GM13976 (cell line): ENCODE measurements around the gene PDGFRB.
A peak's percentile ranks its signal among the peaks of the same experiment; 100 is the strongest.

ENCODE experiments used
- DNase-seq: peaks from one replicate; pipeline ENCODE4 v3.0.0; 2012; ENCODE audit warnings: low spot score
- CTCF ChIP-seq: IDR thresholded peaks from 2 replicates; pipeline ENCODE4 v1.5.1; 2012; ENCODE audit warnings: borderline replicate concordance, mild to moderate bottlenecking; ENCODE audit not compliant: insufficient read depth; ENCODE audit errors: extremely low read depth, missing control alignments, control extremely low read depth
- in situ Hi-C: fragments of 300-500 bp; cut with MboI; formaldehyde crosslinking; loops from one replicate; pipeline ENCODE4 v1.12.0; 2022; ENCODE audit warnings: low sequenced_read_pairs, mixed read lengths, inconsistent platforms; ENCODE audit not compliant: unreplicated experiment

PDGFRB gene

DNA sequence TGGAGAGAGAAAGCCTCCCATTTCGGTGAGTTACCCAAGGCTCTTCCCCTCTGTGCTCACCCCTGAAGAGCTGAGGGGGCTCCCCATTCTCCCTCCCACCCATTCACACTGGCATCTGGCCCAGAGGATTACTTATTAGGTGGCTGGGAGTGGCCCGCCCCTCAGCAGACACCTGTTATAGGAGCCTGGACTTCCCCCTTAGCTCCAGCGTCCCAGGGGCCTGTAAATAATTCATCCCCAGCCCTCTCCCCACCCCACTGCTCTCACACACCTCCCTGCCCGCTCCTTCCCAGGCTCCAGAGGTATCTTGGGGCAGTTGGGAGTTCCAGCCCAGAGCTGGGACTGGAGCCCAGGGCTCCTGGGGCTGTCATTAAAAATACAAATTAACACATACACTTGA, 22.6 kb upstream of the PDGFRB start:
- no peak for TF ChIP-seq CTCF
- in situ Hi-C loops: no loop called here
- DNase-seq: no peak

- DNase-seq: no peak
- in situ Hi-C loops: no loop called here
- no peak for TF ChIP-seq CTCF
Observed at GRCh38 chr5:150177721-150178120, 22.1 kb upstream of the PDGFRB start.

GRCh38 chr5:150176745-150177477, 21.3 kb upstream of the PDGFRB start:
- no peak for TF ChIP-seq CTCF
- DNase-seq: no peak
- in situ Hi-C loops: no loop called here

DNA sequence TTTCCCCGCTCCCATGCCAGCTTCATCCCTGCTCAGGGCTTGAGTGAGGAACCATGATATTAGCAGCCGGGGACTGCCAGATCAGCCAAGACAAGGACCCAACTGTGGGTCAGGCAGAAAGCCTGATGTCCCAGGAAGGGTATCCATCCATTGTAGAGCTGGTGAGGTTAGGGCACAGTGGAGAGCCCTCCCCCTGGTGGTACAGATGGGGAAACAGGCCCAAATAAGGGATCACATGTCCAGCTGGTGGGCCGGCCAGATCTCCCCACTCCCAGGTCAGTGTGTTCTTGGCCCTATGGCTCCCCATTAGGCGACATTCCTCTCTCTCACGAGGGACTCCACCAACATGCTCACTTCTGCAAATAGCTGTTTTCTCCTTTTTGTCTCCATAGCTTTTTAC, 19.9 kb upstream of the PDGFRB start:
- no peak for TF ChIP-seq CTCF
- in situ Hi-C loops: no loop called here
- DNase-seq: peak; percentile 68

DNA sequence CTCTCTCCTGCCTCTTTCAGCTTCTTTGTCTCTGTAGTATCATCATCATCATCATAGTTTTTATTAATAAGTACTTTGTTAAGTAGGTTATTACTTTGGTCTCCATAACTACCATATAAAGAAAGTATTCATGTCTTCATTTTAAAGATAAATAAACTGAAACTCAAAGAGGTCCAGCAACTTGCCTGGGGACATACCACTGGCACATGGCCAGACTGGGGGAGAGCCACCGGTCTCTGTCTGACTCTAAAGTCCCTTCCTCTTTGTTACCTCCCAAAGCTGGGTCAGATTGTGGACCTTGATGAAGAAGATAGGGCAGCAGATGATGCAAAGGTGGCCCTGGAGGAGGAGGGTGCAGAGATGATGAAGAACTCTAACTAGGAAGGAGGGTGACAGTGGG, 19.4 kb upstream of the PDGFRB start:
- in situ Hi-C loops: no loop called here
- TF ChIP-seq CTCF: no peak

GRCh38 chr5:150174285-150174684, 18.6 kb upstream of the PDGFRB start:
- DNase-seq: no peak
- in situ Hi-C loops: no loop called here
- no peak for TF ChIP-seq CTCF

More for the DNA sequence above, 19.4 kb upstream of the PDGFRB start:
- DNase-seq: no peak
